NT2/D1 (cell line): ENCODE results near the gene FAM53B.

ENCODE experiments used
- SUZ12 ChIP-seq: IDR thresholded peaks from 2 replicates; pipeline ENCODE4 v1.6.1; 2011; ENCODE audit not compliant: insufficient read length, insufficient read depth; ENCODE audit errors: extremely low read depth
- YY1 ChIP-seq: IDR thresholded peaks from 2 replicates; pipeline ENCODE4 v1.6.1; 2011; ENCODE audit not compliant: insufficient read length, insufficient read depth

GRCh38 chr10:124703778-124704427 is 40.3 kb downstream of the FAM53B start:
- TF ChIP-seq YY1 (no peak), SUZ12 (no peak)
